IMR-90 (cell line): Measurements from ENCODE around the gene ERAP2.

Experiments
- BHLHE40 ChIP-seq: fragments of 150-350 bp; IDR thresholded peaks from 2 replicates; pipeline ENCODE4 v1.6.1; 2016; ENCODE audit warnings: mild to moderate bottlenecking, low read depth, low read length
- CEBPB ChIP-seq: IDR thresholded peaks from 2 replicates; pipeline ENCODE4 v1.6.1; 2012; ENCODE audit warnings: low read depth, low read length, improper control_type of control experiment
- CHD1 ChIP-seq: IDR thresholded peaks from 2 replicates; pipeline ENCODE4 v1.6.1; 2012; ENCODE audit warnings: low read depth, low read length, improper control_type of control experiment
- FOS ChIP-seq: fragments of 150-350 bp; IDR thresholded peaks from 2 replicates; pipeline ENCODE4 v1.6.1; 2016; ENCODE audit warnings: low read depth, low read length
- MAFK ChIP-seq: IDR thresholded peaks from 2 replicates; pipeline ENCODE4 v1.6.1; 2012; ENCODE audit warnings: low read depth, low read length, improper control_type of control experiment
- MXI1 ChIP-seq: IDR thresholded peaks from 2 replicates; pipeline ENCODE4 v1.6.1; 2012; ENCODE audit warnings: low read depth, mild to moderate bottlenecking, low read length, moderate library complexity, borderline replicate concordance
- NFE2L2 ChIP-seq: fragments of 150-350 bp; IDR thresholded peaks from 2 replicates; pipeline ENCODE4 v1.6.1; 2016; ENCODE audit warnings: low read depth, mild to moderate bottlenecking, low read length
- POLR2A ChIP-seq: IDR thresholded peaks from 2 replicates; pipeline ENCODE4 v1.6.1; 2012; ENCODE audit warnings: mild to moderate bottlenecking, low read depth, low read length
- RAD21 ChIP-seq: IDR thresholded peaks from 2 replicates; pipeline ENCODE4 v1.6.1; 2012; ENCODE audit warnings: low read length, improper control_type of control experiment
- SMC3 ChIP-seq: fragments of 150-350 bp; IDR thresholded peaks from 2 replicates; pipeline ENCODE4 v1.6.1; 2016; ENCODE audit warnings: low read depth, mild to moderate bottlenecking, antibody characterized with exemption, low read length, moderate library complexity
- TF ChIP-seq, protein P1 (sequence below): fragments of 150-350 bp; IDR thresholded peaks from 2 replicates; pipeline ENCODE4 v1.6.1; 2017; ENCODE audit warnings: mild to moderate bottlenecking, antibody characterized with exemption, low read length, low read depth
- TF ChIP-seq, protein P2 (sequence below): conservative IDR thresholded peaks from 2 replicates; pipeline ENCODE4 v1.5.1; 2012; ENCODE audit warnings: mild to moderate bottlenecking, low read depth, low read length, improper control_type of control experiment
- TF ChIP-seq, protein P3 (sequence below): fragments of 150-350 bp; IDR thresholded peaks from 2 replicates; pipeline ENCODE4 v1.6.1; 2016; ENCODE audit warnings: low read depth, mild to moderate bottlenecking, low read length, moderate library complexity, borderline replicate concordance

DNA sequence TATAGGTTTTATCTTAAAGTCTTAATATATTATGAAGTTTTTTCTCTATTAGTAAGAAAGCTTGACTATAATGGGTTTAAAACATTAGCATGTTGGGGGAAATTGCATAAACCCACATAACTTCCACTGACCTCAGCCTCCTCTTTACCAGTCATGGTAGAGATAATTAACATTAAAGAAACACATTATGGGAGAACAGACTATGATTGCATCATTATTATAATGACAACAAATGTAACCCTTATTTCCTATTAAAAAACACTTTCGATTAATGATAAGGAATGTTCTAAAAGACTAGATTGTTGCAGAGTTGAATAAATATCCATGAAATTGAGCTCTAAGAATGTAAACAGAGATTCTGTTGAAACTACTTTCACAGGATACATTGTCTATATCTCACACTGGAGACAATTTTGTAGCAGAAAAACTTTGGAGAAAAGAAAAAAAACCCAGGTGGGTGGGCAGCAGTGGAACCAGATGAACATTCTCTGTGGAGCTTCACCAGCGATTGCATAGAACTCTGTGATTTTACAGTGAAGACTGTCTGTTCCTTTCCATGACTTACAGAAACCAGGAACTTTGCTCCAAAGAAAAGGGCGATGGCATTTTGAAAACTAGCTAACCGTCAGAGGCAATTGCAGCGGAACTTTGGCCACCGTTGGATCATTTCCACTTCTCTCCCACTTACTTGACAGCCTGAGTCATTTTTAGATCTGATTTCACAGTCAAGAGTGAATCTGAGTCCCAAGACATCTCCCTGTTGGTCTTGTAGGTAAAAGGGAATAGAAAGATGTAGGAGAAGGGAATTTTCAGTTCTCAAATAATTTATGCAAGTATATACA is 21.0 kb upstream of the ERAP2 start:
- TF ChIP-seq, protein P1, sequence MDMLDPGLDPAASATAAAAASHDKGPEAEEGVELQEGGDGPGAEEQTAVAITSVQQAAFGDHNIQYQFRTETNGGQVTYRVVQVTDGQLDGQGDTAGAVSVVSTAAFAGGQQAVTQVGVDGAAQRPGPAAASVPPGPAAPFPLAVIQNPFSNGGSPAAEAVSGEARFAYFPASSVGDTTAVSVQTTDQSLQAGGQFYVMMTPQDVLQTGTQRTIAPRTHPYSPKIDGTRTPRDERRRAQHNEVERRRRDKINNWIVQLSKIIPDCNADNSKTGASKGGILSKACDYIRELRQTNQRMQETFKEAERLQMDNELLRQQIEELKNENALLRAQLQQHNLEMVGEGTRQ = no peak
- TF ChIP-seq, protein P2, sequence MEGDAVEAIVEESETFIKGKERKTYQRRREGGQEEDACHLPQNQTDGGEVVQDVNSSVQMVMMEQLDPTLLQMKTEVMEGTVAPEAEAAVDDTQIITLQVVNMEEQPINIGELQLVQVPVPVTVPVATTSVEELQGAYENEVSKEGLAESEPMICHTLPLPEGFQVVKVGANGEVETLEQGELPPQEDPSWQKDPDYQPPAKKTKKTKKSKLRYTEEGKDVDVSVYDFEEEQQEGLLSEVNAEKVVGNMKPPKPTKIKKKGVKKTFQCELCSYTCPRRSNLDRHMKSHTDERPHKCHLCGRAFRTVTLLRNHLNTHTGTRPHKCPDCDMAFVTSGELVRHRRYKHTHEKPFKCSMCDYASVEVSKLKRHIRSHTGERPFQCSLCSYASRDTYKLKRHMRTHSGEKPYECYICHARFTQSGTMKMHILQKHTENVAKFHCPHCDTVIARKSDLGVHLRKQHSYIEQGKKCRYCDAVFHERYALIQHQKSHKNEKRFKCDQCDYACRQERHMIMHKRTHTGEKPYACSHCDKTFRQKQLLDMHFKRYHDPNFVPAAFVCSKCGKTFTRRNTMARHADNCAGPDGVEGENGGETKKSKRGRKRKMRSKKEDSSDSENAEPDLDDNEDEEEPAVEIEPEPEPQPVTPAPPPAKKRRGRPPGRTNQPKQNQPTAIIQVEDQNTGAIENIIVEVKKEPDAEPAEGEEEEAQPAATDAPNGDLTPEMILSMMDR = no peak
- no peak for TF ChIP-seq POLR2A
- no peak for TF ChIP-seq SMC3
- no peak for TF ChIP-seq MAFK
- TF ChIP-seq RAD21 = no peak
- TF ChIP-seq NFE2L2 = no peak
- TF ChIP-seq BHLHE40 = no peak
- TF ChIP-seq MXI1 = no peak
- no peak for TF ChIP-seq CHD1
- no peak for TF ChIP-seq FOS
- peak; percentile 78 for TF ChIP-seq CEBPB
- TF ChIP-seq, protein P3, sequence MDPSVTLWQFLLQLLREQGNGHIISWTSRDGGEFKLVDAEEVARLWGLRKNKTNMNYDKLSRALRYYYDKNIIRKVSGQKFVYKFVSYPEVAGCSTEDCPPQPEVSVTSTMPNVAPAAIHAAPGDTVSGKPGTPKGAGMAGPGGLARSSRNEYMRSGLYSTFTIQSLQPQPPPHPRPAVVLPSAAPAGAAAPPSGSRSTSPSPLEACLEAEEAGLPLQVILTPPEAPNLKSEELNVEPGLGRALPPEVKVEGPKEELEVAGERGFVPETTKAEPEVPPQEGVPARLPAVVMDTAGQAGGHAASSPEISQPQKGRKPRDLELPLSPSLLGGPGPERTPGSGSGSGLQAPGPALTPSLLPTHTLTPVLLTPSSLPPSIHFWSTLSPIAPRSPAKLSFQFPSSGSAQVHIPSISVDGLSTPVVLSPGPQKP = no peak
